A549 (cell line): ENCODE results near the gene TBC1D14. TPM values are rescaled to one million over a fixed set of nuclear protein-coding genes. Genes with fewer than 3 reads are reported as not detected.

ENCODE experiments used
- ATAC-seq, 2 experiments: fragments of 200-7000 bp in 1 of 2; fragments of >200 bp in 1 of 2; cut with Nextera tagmentation in 1 of 2; cut with Tn5 transposase in 1 of 2; 3 replicates each; pipeline versions ENCODE4 v1.8.0 to v1.9.1; 2018 to 2020; ENCODE audit warnings: mild to moderate bottlenecking in 1 of 2, moderate library complexity in 1 of 2
- CTCF ChIA-PET: fragments of 300-600 bp; sonication (Branson Sonifier 250); formaldehyde crosslinking; extraction: SDS; loops from one replicate; lab custom pipeline; 2021; ENCODE audit warnings: antibody characterized with exemption, inconsistent platforms; lab: Yijun Ruan, JAX
- POLR2A ChIA-PET: fragments of 350-600 bp; formaldehyde crosslinking; extraction: SDS; loops from one replicate; lab custom pipeline; 2021; ENCODE audit warnings: antibody characterized with exemption, inconsistent platforms; lab: Yijun Ruan, JAX
- DNase-seq, 2 experiments: peaks; one replicate each; pipeline versions ENCODE4 v3.0.0 to v3.0.0-alpha.2; 2011 to 2016; ENCODE audit warnings: low read depth in 1 of 2, low spot score in 1 of 2
- FAIRE-seq: peaks from 2 replicates; lab custom pipeline; 2011; peaks lifted over from hg19 to GRCh38; lab: Jason Lieb, UNC
- H3K27ac ChIP-seq, 2 experiments: fragments of >200 bp; sonication (Bioruptor Twin); formaldehyde crosslinking; 3 replicates each; pipeline ENCODE4 v1.5.1; 2016 to 2017
- H3K4me1 ChIP-seq: fragments of >200 bp; sonication (Bioruptor Twin); formaldehyde crosslinking; 3 replicates; pipeline ENCODE4 v1.6.1; 2016
- H3K4me2 ChIP-seq: fragments of >200 bp; sonication (Bioruptor Twin); formaldehyde crosslinking; 3 replicates; pipeline ENCODE4 v1.6.1; 2016
- H3K4me3 ChIP-seq: fragments of >200 bp; sonication (Bioruptor Twin); formaldehyde crosslinking; 3 replicates; pipeline ENCODE4 v1.5.1; 2016
- H3K9me3 ChIP-seq: fragments of >200 bp; sonication (Bioruptor Twin); formaldehyde crosslinking; 3 replicates; pipeline ENCODE4 v1.6.1; 2016
- CEBPB ChIP-seq, 2 experiments: fragments of >200 bp in 1 of 2; sonication (Bioruptor Twin) in 1 of 2; formaldehyde crosslinking in 1 of 2; IDR thresholded peaks; 2 replicates each; pipeline ENCODE4 v1.6.1; 2012 to 2016
- EP300 ChIP-seq, 2 experiments: fragments of >200 bp; sonication (Bioruptor Twin); formaldehyde crosslinking; IDR thresholded peaks; 2 replicates in 1 of 2; 3 replicates in 1 of 2; pipeline ENCODE4 v1.6.1; 2016 to 2017
- FOSL2 ChIP-seq, 2 experiments: fragments of 450-650 bp in 1 of 2; fragments of >200 bp in 1 of 2; sonication (Bioruptor Twin) in 1 of 2; formaldehyde crosslinking; IDR thresholded peaks; 2 replicates each; pipeline versions ENCODE4 v1.5.0 to v1.6.1; 2016 to 2020; ENCODE audit warnings: mild to moderate bottlenecking in 1 of 2, moderate library complexity in 1 of 2
- HDAC2 ChIP-seq: fragments of 200-600 bp; sonication (generic); IDR thresholded peaks from 2 replicates; pipeline ENCODE4 v1.6.1; 2016
- HES2 ChIP-seq: fragments of >200 bp; sonication (Bioruptor Twin); formaldehyde crosslinking; IDR thresholded peaks from 2 replicates; pipeline ENCODE4 v1.6.1; 2016
- HEYL ChIP-seq: fragments of 250-450 bp; sonication (Bioruptor Pico); IDR thresholded peaks from 2 replicates; pipeline ENCODE4 v1.8.0; 2021; ENCODE audit warnings: mild to moderate bottlenecking, moderate library complexity
- JUN ChIP-seq, 2 experiments: fragments of >200 bp; sonication (Bioruptor Twin); formaldehyde crosslinking; IDR thresholded peaks; 2 replicates in 1 of 2; 3 replicates in 1 of 2; pipeline ENCODE4 v1.6.1; 2016 to 2017
- KDM1A ChIP-seq: fragments of 200-600 bp; sonication (generic); IDR thresholded peaks from 2 replicates; pipeline ENCODE4 v1.6.1; 2016; ENCODE audit warnings: low read depth, mild to moderate bottlenecking
- KDM5A ChIP-seq: fragments of 200-600 bp; sonication (generic); IDR thresholded peaks from 2 replicates; pipeline ENCODE4 v1.6.1; 2016; ENCODE audit warnings: antibody characterized with exemption, mild to moderate bottlenecking
- MAFK ChIP-seq: fragments of 450-650 bp; IDR thresholded peaks from 2 replicates; pipeline ENCODE4 v1.6.1; 2014; ENCODE audit not compliant: partially characterized antibody
- PHF8 ChIP-seq: fragments of 200-600 bp; sonication (generic); IDR thresholded peaks from 2 replicates; pipeline ENCODE4 v1.6.1; 2016; ENCODE audit warnings: low read depth, mild to moderate bottlenecking, antibody characterized with exemption, moderate library complexity, borderline replicate concordance
- POLR2AphosphoS2 ChIP-seq: conservative IDR thresholded peaks from 2 replicates; pipeline ENCODE4 v1.6.1; 2012; ENCODE audit warnings: low read length, improper control_type of control experiment, inconsistent platforms
- RAD21 ChIP-seq, 2 experiments: fragments of >200 bp in 1 of 2; sonication (Bioruptor Twin) in 1 of 2; formaldehyde crosslinking in 1 of 2; IDR thresholded peaks in 1 of 2; conservative IDR thresholded peaks in 1 of 2; 2 replicates in 1 of 2; 3 replicates in 1 of 2; pipeline ENCODE4 v1.6.1; 2012 to 2018; ENCODE audit warnings: inconsistent platforms in 1 of 2
- ZC3H11A ChIP-seq: fragments of 450-650 bp; IDR thresholded peaks from 2 replicates; pipeline ENCODE4 v1.6.1; 2014; ENCODE audit warnings: antibody characterized with exemption, mild to moderate bottlenecking
- ZFP36 ChIP-seq: fragments of 450-650 bp; IDR thresholded peaks from 2 replicates; pipeline ENCODE4 v1.6.1; 2014; ENCODE audit warnings: borderline replicate concordance; ENCODE audit not compliant: partially characterized antibody
- ZNF302 ChIP-seq: fragments of 250-450 bp; sonication (Bioruptor Pico); IDR thresholded peaks from 2 replicates; pipeline ENCODE4 v1.9.0; 2021; ENCODE audit warnings: inconsistent platforms, mild to moderate bottlenecking, moderate library complexity
- WGBS: methylation state at CpG from one replicate; pipeline ENCODE4 v1.1.6; 2017; ENCODE audit errors: missing lambda C conversion rate; 5-methylcytosine and 5-hydroxymethylcytosine counted together
- polyA plus RNA-seq, 4 experiments: library from polyadenylated mRNA; depleted of rRNA in 3 of 4; stranded (reverse); fragments of >200 nt; fragmentation: RNase III in 1 of 4; extraction: RNeasy Plus Mini Kit Qiagen cat#74134 plus additional on column Dnase treatment in 1 of 4; gene quantifications; 2 replicates in 3 of 4; 3 replicates in 1 of 4; pipeline ENCODE4 v1.2.3, GENCODE V29; 2011 to 2017
- TF ChIP-seq, protein P1 (sequence below): fragments of 450-650 bp; IDR thresholded peaks from 2 replicates; pipeline ENCODE4 v1.6.1; 2014; ENCODE audit warnings: antibody characterized with exemption
- TF ChIP-seq, protein P2 (sequence below): fragments of 200-600 bp; sonication (generic); IDR thresholded peaks from 2 replicates; pipeline ENCODE4 v1.6.1; 2016; ENCODE audit warnings: antibody characterized with exemption, mild to moderate bottlenecking, moderate library complexity
- TF ChIP-seq, protein P3 (sequence below): fragments of >200 bp; sonication (Bioruptor Twin); formaldehyde crosslinking; IDR thresholded peaks from 3 replicates; pipeline ENCODE4 v1.5.1; 2016
- TF ChIP-seq, protein P4 (sequence below): fragments of 150-350 bp; IDR thresholded peaks from 2 replicates; pipeline ENCODE4 v1.6.1; 2014; ENCODE audit warnings: low read depth, mild to moderate bottlenecking, low read length

TBC1D14 gene
- polyA plus RNA-seq, 2 of the 4 experiments (the other 2 are of a cell fraction) = 30.2 to 39.0 TPM

GRCh38 chr4:7029212-7029611, 119.6 kb downstream of the TBC1D14 start:
- no peaks in the 10 kb centered on the region for H3K9me3 ChIP-seq
- peak overlapping the region; percentile 33; the same call in 1 of the 3 replicates for H3K4me2 ChIP-seq
- no peak for DNase-seq
- no peak overlapping the region for H3K4me3 ChIP-seq
- peak overlapping the region in 1 of 2 experiments; percentile 53; a peak in 2 of 6 replicates for H3K27ac ChIP-seq
- peaks cover 27% of the 10 kb centered on the region for H3K4me1 ChIP-seq
- TF ChIP-seq ZFP36 (no peak), ZC3H11A (no peak), CEBPB (IDR thresholded peaks at IDR 0.05) (no peak), PHF8 (no peak), FOSL2 (IDR thresholded peaks at IDR 0.05) (no peak), FOSL2 (CRISPR knock-in tag; IDR thresholded peaks at IDR 0.05) (no peak), KDM5A (no peak), HES2 (no peak), HEYL (CRISPR knock-in tag) (no peak), POLR2AphosphoS2 (no peak), RAD21 (conservative IDR thresholded peaks at IDR 0.05 in 1 of 2, IDR thresholded peaks at IDR 0.05 in 1 of 2) (no peak), HDAC2 (no peak)
- TF ChIP-seq, protein P1, sequence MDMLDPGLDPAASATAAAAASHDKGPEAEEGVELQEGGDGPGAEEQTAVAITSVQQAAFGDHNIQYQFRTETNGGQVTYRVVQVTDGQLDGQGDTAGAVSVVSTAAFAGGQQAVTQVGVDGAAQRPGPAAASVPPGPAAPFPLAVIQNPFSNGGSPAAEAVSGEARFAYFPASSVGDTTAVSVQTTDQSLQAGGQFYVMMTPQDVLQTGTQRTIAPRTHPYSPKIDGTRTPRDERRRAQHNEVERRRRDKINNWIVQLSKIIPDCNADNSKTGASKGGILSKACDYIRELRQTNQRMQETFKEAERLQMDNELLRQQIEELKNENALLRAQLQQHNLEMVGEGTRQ = no peak
- TF ChIP-seq, protein P2, sequence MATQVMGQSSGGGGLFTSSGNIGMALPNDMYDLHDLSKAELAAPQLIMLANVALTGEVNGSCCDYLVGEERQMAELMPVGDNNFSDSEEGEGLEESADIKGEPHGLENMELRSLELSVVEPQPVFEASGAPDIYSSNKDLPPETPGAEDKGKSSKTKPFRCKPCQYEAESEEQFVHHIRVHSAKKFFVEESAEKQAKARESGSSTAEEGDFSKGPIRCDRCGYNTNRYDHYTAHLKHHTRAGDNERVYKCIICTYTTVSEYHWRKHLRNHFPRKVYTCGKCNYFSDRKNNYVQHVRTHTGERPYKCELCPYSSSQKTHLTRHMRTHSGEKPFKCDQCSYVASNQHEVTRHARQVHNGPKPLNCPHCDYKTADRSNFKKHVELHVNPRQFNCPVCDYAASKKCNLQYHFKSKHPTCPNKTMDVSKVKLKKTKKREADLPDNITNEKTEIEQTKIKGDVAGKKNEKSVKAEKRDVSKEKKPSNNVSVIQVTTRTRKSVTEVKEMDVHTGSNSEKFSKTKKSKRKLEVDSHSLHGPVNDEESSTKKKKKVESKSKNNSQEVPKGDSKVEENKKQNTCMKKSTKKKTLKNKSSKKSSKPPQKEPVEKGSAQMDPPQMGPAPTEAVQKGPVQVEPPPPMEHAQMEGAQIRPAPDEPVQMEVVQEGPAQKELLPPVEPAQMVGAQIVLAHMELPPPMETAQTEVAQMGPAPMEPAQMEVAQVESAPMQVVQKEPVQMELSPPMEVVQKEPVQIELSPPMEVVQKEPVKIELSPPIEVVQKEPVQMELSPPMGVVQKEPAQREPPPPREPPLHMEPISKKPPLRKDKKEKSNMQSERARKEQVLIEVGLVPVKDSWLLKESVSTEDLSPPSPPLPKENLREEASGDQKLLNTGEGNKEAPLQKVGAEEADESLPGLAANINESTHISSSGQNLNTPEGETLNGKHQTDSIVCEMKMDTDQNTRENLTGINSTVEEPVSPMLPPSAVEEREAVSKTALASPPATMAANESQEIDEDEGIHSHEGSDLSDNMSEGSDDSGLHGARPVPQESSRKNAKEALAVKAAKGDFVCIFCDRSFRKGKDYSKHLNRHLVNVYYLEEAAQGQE = no peak
- POLR2A ChIA-PET = no interaction called here
- WGBS = 94% methylated on average over 10 of the region's 12 CpGs
- no peak for FAIRE-seq
- ATAC-seq = no peak
- CTCF ChIA-PET = interaction anchor here (3.8 kb wide), 1 partner anchor 42 kb away, joined by 15 read pairs; no protein-coding TSS in a partner anchor

DNA sequence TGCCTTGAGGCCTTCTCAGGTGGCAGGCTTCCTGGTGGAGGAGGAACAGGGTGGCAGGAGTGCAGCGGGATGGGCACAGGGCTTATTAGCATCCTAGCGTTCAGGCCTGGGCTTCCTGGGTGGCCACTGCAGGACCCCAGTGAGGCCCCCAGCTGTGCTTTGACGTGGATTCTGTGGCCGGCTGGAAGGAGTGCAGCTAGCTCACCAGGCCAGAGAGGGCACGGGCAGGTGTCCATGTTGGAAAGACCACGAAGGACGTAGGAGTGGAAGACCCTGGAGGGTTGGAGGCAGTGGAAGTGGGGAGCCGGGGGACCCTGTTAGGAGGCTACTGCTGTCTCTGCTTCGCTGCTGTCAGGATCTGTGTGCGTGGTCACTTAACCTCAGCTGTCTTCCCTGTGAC, 120.3 kb downstream of the TBC1D14 start:
- H3K4me1 ChIP-seq = peaks cover 34% of the 10 kb centered on the region
- ChIA-PET CTCF (interaction anchor here (1.7 to 3.8 kb wide), 2 partner anchors 13 to 41 kb away, joined by 6 to 15 read pairs; partner anchors contain the start of gene TADA2B), POLR2A (no interaction called here)
- no peak overlapping the region; a peak in 1 of 6 replicates for H3K27ac ChIP-seq
- DNase-seq = no peak
- TF ChIP-seq EP300 (IDR thresholded peaks at IDR 0.05) (no peak), MAFK (no peak), KDM1A (no peak), ZNF302 (CRISPR knock-in tag) (no peak), JUN (IDR thresholded peaks at IDR 0.05) (no peak), PHF8 (no peak), RAD21 (conservative IDR thresholded peaks at IDR 0.05 in 1 of 2, IDR thresholded peaks at IDR 0.05 in 1 of 2) (no peak)
- TF ChIP-seq, protein P3, sequence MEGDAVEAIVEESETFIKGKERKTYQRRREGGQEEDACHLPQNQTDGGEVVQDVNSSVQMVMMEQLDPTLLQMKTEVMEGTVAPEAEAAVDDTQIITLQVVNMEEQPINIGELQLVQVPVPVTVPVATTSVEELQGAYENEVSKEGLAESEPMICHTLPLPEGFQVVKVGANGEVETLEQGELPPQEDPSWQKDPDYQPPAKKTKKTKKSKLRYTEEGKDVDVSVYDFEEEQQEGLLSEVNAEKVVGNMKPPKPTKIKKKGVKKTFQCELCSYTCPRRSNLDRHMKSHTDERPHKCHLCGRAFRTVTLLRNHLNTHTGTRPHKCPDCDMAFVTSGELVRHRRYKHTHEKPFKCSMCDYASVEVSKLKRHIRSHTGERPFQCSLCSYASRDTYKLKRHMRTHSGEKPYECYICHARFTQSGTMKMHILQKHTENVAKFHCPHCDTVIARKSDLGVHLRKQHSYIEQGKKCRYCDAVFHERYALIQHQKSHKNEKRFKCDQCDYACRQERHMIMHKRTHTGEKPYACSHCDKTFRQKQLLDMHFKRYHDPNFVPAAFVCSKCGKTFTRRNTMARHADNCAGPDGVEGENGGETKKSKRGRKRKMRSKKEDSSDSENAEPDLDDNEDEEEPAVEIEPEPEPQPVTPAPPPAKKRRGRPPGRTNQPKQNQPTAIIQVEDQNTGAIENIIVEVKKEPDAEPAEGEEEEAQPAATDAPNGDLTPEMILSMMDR = no peak
- TF ChIP-seq, protein P4, sequence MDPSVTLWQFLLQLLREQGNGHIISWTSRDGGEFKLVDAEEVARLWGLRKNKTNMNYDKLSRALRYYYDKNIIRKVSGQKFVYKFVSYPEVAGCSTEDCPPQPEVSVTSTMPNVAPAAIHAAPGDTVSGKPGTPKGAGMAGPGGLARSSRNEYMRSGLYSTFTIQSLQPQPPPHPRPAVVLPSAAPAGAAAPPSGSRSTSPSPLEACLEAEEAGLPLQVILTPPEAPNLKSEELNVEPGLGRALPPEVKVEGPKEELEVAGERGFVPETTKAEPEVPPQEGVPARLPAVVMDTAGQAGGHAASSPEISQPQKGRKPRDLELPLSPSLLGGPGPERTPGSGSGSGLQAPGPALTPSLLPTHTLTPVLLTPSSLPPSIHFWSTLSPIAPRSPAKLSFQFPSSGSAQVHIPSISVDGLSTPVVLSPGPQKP = no peak
- no peak overlapping the region for H3K4me2 ChIP-seq
- FAIRE-seq = no peak
- no peak for ATAC-seq
- WGBS = 98% methylated on average over 10 of the region's 10 CpGs
- H3K4me3 ChIP-seq = no peak overlapping the region
- no peaks in the 10 kb centered on the region for H3K9me3 ChIP-seq
